Brain pericyte (primary cell): ENCODE measurements around the gene CATSPERZ.
"Not testable (repeated sequence)": the region's sequence is repeated elsewhere in the genome, so short reads cannot be mapped to it uniquely, and the experiment has no call there.

Source experiments
- DNase-seq: peaks from one replicate; pipeline ENCODE4 v3.0.0-alpha.2; 2012; ENCODE audit warnings: low read depth, low spot score

Gene CATSPERZ

DNA sequence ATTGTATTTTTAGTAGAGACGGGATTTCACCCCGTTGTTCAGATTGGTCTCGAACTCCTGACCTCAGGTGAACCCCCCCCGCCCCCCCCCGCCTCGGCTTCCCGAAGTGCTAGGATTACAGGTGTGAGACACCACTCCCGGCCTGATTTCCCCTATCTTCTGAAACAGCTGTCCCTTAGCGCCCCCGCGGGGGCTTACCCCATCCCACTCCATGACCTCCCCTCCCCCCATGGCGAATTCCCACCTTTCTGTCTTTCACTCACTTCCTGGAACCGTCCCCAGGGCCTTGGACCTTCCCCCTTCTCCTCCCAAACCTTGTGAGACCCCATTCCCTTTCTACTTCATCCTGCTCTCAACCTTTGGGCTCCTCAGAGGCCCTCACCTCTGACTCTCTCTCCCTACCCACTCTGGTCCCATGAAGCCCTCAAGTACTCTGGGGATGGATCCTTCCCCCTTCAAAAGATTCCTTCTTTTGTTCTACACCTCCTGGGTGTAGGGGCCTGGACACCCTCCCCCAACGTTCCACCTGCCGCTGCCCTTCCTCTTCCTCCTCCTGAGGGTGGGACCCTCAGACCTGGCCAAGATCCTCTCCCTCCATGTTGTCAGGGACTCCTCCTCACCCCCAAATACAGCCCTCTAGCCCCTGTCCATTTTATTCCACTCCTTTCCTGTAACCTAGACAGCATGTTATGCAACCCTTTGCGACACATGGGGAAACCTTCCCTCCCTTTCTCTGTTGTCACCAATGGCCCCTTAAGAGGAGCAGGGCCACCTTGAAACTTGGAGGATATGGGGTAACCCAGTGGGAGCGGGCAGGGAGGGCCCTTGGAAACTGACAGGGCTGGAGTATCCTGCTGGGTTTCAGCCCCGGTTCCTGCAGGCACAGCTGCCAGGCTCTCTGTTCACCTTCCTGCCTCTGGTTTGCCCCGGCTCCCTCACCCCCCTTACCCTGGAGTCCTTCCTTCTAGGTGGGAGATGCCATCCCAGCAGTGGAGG lies 18.9 kb downstream of the CATSPERZ start:
- no peak for DNase-seq

- DNase-seq, result no peak
Observed at GRCh38 chr11:64320556-64320955, 20.4 kb downstream of the CATSPERZ start.

DNA sequence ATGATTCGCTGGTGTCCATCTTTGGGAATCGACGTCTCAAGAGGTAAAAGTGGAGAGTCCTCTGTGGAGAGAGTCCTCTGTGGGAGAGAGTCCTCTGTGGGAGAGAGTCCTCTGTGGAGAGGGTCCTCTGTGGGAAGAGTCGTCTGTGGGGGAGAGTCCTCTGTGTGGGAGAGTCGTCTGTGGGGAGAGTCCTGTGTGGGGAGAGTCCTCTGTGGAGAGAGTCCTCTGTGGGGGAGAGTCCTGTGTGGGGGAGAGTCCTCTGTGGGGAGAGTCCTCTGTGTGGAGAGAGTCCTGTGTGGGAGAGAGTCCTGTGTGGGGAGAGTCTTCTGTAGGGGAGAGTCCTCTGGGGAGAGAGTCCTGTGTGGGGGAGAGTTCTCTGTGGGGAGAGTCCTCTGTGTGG lies 20.9 kb downstream of the CATSPERZ start:
- no peak for DNase-seq

- DNase-seq, result no peak
Observed at GRCh38 chr11:64321533-64321932, 21.4 kb downstream of the CATSPERZ start.

DNA sequence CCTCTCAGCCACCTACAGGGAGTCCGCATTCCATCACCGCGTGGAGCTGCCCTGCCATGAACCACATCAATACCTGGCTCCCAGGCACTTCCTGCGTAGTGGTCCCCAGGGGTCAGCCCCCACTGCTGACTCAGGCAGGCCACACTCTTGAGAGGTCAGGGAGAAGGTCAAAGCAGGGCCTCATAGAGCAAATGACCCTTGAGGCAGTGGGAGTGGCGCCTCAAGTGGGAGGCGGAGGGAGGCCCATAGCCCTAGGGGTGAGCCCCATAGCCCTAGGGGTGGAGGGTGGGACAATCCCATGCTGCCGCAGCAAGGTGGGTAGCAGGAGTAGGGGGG lies 22.7 kb downstream of the CATSPERZ start:
- DNase-seq, result no peak

DNA sequence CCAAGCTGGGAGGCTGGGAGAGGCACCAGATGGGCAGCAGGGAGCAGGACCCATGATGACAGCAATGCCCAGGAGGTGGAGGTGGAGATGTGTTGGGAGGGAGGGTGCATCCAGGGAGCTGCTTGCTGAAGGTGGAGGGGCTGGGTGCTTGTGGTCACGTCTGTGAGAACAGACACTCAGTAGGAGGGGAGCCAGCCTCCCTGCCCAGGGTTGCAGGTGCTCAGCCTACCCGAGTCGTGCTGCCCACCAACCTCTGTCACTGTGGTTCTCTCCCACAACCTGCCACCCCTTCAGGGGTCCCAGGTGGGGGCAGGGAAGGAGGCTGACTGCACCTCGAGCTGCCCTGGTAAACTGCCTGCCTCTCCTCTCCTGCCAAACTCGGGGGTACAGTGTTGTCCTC lies 23.2 kb downstream of the CATSPERZ start:
- DNase-seq, result no peak

- DNase-seq, result not testable (repeated sequence)
Observed at GRCh38 chr11:64323984-64324383, 23.8 kb downstream of the CATSPERZ start.

DNA sequence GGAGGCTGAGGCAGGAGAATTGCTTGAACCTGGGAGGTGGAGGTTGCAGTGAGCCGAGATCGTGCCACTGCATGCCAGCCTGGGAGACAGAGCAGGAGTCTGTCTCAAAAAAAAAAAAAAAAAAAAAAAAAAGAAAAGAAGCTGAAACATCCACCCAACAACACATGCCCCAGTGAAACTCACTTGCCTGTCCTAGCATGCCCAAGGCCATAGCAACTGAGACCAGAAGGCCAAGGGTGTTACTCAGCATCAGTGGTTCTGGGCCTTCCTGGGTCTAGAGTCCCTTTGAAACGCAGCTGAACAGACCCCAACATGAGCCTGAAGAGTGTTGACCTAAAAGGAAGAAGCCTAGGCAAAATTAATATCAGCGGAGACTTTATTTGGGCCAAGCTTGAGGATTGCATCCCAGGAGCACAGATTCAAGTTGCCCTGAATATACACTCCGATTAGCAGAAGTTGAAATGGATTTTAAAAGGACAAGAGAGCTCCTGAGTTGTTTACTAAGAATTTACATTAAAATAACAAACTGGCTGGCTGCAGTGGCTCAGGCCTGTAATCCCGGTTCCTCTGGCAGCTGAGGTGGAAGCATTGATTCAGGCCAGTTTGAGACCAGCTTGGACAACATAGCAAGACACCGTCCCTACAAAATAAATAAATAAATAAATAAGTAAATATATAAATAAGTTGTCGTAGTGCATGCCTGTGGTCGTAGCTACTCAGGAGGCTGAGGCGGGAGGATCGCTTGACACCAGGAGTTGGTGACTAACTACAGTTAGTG lies 24.7 kb downstream of the CATSPERZ start:
- DNase-seq, result no peak

GRCh38 chr11:64327375-64327774 lies 27.2 kb downstream of the CATSPERZ start:
- no peak for DNase-seq

- DNase-seq, result no peak
Observed at GRCh38 chr11:64327993-64328392, 27.8 kb downstream of the CATSPERZ start.

GRCh38 chr11:64330888-64331287 lies 30.7 kb downstream of the CATSPERZ start:
- DNase-seq, result no peak

DNA sequence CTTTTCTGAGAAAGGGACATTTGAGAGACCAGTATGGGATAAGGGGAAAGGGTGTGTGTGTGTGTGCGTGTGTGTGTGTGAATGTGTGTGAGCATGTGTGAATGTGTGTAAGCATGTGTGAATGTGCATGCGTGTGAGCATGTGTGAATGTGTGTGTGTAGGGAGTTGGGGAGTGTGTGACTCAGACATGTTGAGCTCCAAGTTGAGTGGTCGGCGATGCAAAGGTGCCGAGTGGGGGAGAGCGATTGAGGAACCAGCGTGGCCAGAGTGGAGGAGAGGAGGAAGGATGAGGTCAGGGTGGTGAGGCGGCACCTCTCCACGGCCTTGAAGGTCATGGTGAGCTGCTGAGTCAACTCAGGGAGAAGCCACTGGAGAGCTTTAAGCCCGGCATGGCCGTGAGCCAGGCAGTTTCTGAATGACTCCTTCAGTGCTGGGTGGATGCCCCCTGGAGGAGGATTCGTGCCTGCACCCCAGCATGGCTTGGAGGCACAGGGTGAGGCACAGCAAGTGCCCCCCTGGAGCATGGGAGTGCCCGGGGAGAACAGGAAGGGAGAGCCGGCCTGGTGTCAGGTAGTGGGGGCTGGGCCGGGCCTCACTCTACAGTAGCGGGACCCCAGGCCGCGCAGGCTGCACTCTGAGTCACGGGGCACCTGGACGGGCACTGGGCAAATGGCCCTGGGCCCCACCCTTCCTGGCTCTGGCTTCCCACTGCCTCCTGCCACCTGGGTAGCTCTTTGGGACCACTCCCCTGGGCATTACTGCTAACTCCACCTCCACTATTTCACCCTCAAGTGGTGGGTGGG lies 31.6 kb downstream of the CATSPERZ start:
- no peak for DNase-seq

GRCh38 chr11:64333556-64333955 lies 33.4 kb downstream of the CATSPERZ start:
- no peak for DNase-seq

- no peak for DNase-seq
Observed at GRCh38 chr11:64334764-64335735, 34.9 kb downstream of the CATSPERZ start.

DNA sequence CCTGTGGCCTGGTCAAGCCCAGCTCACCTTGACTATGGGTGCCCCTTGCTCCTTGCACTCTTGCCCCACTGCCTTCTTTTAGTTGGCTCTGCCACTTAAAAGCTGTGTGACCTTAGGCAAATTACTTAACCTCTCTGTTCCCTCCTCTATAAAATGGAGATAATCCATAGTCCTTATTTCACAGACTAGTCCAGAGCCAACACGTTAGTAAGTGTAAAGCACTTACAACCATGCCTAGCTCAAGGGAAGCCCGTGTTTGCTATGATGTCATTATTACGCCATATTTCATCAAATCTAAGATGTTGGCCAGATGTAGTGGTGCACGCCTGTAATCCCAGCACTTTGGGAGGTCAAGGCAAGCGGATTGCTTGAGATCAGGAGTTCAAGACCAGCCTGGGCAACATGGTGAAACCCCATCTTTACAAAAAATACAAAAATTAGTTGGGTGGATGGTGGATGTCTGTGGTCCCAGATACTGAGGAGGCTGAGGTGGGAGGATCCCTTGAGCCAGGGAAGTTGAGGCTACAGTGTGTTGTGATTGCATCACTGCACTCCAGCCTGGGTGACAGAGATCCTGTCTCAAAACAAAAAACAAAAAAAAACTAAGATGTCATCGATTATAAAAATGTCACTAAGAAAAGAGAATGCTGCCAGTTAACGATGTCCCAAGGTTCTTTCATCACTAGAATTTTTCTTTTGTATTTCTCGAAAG lies 37.5 kb downstream of the CATSPERZ start:
- DNase-seq, result no peak

- no peak for DNase-seq
Observed at GRCh38 chr11:64338716-64339115, 38.6 kb downstream of the CATSPERZ start.

- DNase-seq, result no peak
Observed at GRCh38 chr11:64339286-64339685, 39.1 kb downstream of the CATSPERZ start.

GRCh38 chr11:64339754-64340408 lies 39.7 kb downstream of the CATSPERZ start, which contains the start of gene CCDC88B:
Gene CCDC88B, plus strand, starts transcription at chr11:64340204. Its CDS starts 63 bp downstream, at chr11:64340267.
- no peak for DNase-seq

GRCh38 chr11:64340671-64341335 lies 40.6 kb downstream of the CATSPERZ start:
- no peak for DNase-seq
